GM19372 (cell line): Measurements from ENCODE around the gene APP.

Experiments
- ATAC-seq: cut with Tn5 transposase; IDR thresholded peaks from one replicate; pipeline ENCODE4 v1.9.1; 2021; ENCODE audit warnings: mild to moderate bottlenecking, low read depth, moderate library complexity; ENCODE audit not compliant: unreplicated experiment

Gene APP

DNA sequence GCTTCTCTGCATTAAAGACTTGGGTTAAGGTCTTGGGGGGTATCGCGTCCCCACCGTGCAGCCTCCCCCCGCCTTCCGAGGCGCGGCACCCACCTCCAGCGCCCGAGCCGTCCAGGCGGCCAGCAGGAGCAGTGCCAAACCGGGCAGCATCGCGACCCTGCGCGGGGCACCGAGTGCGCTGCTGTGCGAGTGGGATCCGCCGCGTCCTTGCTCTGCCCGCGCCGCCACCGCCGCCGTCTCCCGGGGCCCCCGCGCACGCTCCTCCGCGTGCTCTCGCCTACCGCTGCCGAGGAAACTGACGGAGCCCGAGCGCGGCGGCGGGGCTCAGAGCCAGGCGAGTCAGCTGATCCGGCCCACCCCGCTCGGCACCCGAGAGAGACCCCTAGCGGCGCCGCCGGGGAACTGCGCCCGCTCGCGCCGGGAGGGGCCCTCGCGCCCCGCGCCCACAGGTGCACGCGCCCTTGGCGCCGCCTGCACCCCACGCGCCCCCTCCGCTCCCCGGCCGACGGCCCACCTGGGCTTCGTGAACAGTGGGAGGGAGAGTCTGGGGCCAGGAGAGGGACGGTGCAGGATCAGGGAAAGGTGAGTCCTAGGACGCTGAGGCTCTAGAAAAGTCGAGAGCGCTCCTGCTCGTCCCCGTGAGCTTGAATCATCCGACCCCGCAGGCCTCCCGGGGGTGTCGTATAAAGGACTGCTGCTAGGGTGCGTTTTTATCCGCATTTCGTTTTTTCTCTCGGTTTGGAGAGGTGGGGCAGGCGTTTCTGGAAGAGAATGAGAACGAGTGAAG is at the start of gene APP:
Gene APP, minus strand, starts transcription at position 300 of the 787 bp plus-strand sequence. Its CDS starts 150 bp downstream, at position 150.
- ATAC-seq: peak; percentile 70

DNA sequence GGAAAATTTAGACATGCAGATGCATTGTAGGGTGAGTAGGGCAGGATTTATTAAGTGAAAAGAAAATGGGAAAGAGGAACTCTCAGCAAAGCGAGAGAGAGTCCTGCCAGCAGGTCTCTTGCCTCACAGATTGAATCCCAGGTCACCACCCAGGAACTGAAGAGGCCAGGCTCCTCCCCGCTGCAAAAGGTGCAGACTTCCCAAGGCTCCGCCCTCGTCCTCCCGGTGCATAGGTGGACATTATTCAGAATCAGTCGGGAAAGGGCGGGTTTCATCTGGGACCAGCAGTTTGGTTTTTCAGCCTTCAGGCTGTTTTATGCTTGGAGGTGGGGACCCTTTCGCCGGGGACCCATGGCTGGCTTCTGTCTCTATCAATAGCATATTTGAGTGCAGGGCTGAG is 41.6 kb upstream of the APP start:
- no peak for ATAC-seq

DNA sequence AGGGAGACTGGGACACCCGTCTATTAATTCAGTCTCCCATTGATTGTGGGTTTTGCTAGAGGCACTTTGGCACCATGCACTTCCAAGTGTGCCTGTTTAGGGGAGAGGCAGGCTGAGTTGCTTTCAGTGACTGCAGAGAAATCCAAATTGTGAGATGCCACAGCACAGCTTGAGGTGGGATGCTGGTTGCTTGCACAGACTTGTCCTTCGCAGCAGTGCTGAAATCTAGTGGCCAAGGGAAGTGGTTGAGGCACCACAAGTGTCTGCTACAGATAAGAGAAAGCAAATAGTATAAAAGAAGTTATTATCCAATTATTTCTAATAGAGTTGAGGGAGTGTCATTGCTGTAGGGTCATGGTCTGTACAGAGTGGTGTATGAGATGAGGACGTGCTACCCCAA is 40.0 kb upstream of the APP start:
- ATAC-seq: no peak

DNA sequence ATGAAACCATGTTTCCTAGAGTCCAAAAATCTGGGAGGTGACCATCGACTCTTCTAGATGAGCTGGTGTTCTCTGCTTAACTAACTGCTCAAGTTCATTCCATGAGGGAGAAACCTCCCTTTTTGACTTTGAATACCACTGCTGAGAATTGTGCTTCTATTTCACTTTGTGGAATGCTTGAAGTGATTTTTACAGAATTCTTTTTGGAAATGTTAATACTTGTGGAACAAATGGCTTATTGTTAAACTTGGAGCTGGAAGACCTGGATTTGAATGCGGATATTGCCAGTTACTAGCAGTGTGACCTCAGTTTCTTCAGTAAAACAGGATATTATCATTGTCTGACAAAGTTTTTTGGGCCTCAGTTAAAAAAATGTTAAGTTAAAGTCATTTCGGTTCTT is 36.5 kb upstream of the APP start:
- ATAC-seq: no peak

DNA sequence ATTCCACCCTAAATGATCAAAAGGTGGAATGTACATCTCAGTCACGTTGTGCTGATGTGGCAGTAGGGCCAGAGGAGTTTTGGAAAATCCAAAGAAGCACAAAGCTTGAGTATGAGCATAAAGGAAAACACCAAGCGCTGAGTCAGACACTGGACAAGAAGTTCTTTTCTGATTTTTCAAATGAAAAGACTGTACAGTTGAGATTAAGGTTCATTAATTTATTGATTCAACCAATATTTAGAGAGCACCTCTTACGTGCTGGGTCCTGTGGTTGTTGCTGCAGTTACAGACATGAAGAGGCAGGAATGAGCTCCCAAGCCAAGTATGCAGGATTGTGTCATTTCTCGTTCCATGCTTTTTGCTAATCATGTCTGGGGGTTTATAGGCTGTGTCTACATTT is 28.9 kb upstream of the APP start:
- no peak for ATAC-seq

DNA sequence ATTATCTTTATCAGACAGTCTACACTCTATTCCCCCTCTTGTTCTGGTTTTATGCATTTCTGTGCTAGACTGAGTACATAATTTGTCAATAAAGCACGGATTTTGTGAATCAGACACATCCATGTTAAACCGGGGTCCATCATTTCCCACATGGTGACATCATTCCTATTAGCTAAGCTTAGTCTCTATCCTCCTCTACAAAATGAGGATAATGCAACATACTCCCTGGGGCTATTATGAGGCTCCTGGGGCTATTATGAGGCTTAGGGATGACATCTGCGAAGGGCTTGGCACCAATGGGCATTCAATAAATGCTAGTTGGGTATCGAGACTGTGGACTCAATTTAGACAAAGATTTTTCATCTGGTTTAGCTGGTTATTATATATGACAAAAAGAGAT is 25.1 kb upstream of the APP start:
- no peak for ATAC-seq

DNA sequence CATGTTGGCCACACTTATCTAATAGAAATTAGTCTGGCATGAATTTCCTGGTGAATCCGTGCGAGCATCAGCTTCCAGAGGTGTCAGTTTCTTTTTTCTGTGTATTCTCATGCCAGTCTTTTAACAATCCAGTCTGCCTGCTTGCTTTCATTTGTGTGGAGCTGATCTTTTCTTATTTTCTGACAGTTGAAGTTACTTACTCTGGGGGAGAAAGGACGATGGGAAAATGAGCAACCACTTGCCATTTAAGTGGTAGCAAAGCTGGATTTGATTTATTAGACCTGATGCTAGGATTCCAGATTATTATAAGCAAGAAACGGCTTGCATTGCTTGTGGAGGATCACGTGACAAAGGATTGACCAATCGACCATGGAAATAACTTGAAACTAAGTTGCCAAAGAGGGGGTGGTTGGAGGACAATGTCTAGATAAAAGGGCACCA is 24.3 kb upstream of the APP start:
- ATAC-seq: no peak

DNA sequence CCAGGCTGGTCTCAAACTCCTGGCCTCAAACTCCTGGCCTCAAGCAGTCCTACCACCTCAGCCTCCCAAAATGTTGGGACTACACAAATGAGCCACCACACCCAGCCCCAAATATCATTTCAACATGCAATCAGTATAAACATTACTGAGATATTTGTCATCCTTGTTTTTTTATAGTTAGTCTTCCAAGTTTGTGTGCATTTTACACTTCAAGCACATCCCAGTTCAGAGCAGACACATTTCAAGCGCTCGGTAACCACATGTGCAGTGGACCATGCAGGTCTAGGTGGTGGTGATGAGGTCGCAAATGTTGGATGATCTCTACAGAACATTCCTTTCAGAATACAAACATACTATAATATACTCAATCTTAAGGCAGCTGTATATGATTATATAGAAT is 23.8 kb upstream of the APP start:
- ATAC-seq: no peak

DNA sequence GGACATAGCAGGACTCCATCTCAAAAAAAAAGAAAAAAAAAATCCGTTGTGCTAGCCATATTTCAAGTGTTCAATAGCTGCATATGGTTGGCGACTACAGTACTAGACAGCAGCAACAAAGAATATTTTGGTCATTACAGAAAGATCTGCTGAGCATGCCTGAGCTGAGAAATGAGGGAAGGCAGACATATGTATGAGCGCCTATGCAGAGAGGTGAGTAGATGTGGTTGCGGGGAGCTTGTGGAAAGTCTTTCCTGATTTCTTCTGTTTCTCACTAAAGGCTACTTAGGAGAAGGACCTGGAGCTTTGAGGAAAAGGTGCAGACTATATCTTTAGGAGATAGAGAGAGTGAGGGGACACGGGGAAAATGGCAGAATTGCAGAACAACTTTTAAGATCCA is 21.0 kb upstream of the APP start:
- ATAC-seq: no peak

DNA sequence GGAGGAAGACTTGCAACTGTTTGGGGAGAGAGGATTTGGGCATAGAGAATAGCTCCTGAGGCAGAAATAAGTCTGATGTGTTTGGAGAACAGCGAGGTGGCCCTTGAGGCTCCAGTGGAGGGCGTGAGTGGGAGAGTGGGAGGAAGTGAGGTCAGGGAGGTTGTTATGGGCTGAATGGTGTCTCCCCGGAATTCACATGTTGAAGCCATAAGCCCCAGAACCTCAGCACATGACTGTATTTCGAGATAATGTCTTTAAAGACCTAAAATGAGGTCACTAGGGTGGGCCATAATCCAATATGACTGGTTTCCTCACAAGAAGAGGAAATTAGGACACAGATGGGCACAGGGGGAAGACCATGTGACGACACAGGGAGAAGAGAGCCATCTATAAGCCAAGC is 17.9 kb upstream of the APP start:
- no peak for ATAC-seq

DNA sequence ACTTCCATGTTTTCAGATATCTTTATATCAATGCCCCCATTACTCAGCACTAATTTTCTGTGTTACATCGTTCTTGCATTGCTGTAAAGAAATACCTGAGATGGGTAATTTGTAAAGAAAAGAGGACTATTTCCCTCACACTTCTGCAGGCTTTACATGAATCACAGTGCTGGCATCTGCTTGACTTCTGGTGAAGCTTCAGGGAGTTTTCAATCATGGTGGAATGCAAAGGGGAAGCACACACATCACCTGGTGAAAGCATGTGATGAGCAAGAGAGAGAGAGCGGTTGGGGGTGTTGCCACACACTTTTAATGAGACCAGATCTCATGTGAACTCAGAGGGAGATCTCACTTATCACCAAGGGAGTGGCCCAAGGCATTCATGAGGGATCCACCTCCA is 14.9 kb upstream of the APP start:
- ATAC-seq: no peak

DNA sequence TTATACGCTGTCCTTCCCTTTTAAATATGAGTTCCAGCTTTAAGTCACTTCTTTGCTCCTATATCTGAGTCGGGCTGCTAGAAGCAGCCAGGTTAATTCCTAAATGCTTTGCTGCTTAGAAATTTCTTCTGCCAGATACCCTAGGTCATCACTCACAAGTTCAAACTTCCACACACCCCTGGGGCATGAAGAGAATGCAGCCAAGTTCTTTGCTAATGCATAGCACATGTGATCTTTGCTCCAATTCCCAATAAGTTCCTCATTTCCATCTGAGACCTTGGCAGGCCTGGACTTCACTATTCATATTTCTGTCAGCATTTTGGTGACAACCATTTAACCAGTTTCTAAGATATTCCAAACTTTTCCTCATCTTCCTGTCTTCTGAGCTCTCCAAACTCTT is 14.5 kb upstream of the APP start:
- ATAC-seq: no peak

DNA sequence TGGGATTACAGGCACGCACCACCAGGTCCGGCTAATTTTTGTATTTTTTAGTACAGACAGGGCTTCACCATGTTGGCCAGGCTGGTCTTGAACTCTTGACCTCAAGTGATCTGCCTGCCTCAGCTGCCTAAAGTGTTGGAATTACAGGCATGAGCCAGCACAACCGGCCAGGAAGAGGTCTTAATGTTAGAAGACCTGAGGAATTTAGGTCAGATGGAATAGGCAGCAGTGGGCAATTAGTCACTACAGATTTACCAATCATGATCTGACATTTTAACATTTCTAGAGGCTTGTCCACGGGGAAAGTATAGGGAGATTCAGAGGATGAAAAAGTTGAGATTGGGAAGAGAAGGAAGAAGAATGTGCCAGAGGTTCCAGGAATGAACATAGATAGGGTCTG is 8.9 kb upstream of the APP start:
- no peak for ATAC-seq

DNA sequence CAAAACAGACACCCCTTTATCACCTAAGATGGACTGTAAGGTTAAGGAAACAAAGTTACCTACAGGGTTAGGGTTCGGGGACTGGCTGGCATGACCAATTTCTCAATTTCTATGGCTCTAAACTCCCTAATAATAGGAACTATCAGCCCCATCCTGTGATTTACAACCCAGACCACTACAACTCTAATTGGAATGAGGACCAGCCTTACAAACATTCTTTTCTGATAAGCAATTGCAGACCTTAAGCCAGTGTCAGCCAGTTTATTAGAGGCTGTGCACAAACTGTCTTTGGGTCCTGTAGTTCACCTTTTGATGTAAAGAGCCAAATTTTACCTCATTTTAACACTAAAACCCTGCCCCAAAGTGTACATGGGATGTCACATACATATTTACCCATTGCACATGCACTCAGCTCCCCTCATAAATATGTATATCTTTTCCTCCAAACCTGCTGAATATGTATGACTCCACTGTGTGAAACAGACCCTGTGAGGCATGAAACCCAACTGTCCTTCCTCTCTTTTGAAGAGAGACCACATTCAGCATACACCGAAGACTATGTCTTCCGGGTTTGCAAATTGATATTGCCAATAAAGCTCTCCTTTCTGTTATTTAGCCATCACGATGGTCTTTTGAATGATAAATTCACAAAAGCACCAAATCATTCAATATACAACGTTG is 7.3 kb upstream of the APP start:
- peak; percentile 72 for ATAC-seq

DNA sequence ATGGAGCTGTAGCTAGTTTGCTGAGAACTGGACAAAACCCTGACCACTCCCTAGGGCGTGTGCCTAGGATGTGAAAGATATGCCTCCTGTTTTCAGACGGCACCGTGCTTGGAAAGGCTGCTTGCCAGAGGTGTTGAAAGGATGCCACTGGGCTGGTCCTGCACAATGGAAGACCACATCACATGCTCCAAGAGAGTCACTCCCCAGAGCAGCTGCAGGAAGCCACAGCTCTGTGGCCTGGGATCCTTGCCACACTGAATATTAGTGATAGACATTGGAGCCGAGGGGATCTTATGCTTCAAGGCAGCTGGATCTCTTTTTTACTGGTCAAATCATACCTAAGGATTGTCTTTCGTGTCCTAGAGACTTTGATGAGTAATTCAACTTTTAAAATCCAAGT is 6.6 kb upstream of the APP start:
- ATAC-seq: no peak

DNA sequence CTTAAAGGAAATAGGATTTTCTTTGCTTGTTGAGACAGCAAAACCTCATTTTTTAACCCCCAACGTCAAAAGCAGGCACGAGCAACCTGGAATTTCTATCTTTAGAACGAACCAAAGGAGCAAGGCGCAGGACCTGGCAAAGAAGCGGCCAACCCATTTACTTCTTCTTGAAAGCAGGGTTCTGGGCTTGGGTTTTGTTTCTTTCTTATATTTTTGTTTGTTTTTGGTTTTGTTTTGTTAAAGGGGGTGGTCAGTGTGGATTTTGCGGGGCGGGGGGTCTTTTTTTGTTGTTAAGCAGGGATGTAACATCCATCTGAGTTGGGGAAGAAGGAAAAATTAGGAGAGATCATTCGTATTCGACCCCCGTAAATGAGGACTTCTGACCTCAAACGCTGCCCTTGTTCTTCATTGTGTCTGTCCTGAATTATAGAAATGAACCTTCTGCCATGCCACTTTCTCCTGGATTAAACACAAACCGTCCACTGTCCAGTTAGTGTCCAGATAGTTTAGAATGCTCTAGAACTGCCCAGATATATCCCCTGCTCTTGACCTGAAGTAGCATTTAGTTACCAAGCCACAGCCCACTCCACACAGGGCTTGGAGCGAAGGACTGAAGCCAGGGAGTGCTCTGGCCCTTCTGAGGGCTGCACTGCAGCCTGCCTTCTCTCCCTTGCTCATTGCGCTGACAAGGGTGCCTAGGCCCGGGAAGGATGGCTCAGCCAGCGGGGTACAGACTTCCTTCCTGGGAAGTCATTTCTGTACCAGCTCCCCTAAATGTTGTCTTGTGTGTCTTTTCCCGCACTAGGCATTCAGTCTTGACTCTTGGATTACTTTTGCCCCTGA is 909 bp upstream of the APP start:
- no peak for ATAC-seq

DNA sequence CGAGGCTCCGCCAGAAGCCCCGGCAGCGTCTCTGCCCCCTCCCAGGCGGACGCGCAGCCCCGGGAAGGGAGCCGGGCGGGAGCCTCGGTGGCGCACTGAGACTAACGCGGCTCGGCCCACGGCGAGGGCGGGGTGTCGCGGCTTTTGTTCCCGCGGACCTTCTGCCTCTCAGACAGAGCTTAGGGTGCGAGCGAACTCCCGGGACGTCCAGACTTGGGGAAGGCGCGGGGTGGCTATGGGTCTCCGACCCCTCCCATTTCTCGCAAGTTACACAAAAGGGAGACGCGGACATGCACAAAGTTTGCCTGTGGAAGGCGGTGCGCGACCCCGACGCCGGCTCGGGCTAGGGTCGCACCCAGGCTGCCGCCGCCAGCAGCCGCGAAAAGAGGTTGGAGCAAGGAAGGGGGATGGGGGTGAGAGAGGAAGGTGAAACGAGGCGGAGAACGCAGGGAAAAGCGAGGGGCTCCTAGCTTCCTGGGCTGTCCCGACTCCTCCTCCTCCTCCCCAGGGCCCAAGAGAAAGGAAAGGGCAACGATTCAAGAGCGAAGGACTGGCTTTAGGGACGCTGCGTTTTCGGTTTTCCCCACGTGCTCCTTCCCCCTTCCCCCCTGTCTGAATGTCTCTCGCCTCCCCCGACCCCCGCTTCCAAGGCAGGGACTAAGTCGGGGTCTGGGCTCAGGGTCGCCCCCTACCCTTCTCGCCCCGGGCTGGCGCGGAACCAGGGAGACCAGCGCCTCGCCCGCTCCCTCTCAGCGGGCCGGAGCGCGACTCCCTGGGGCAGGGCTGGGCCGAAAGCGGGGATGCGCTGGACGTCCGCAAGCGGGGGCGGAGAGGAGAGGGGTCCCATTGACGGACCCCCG is 729 bp downstream of the APP start:
- peak; percentile 42 for ATAC-seq

DNA sequence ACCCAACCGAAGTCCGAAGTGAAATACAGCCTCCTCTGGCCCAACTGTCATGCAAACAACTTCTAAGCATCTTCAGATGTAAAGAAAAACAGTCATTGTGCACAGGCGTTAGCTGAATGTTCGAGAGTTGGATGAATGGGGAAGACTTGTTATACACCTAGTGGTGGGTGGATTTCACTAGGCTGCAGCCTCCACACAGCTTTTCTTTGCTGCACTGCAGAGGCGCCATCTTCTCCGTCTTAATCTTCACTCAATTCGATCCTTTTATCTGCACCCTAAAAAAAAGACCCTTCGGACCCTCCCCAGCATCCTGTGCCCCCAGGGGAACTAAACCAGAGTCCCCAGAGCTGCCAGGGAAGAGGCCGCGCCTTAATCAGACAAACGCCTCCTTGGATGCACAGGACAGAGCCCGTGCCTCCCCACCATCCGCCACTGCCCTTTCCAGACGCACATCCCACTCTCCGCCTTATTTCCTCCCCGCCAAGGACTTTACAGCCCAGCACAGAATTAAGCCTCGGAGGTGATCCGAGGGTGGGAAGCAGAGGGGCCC is 1.4 kb downstream of the APP start:
- peak; percentile 58 for ATAC-seq

DNA sequence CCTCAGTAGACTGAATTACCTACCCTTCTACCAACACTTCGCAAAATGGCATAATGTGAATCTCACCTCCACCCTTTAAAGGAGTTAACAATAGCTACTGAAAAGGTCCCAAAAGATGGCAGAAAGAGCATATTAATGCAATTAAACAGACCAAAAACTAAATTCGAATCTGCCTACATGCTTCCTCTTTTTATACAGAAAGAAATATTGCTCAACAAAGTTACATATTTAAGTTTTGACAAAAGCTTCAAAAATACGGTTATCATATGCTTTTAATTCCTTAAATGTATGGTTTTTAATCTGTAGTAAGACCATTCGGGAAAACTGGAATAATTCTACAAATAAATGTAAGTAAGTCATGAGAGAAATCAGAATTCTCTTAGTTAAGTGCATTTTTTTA is 2.2 kb downstream of the APP start:
- ATAC-seq: no peak

DNA sequence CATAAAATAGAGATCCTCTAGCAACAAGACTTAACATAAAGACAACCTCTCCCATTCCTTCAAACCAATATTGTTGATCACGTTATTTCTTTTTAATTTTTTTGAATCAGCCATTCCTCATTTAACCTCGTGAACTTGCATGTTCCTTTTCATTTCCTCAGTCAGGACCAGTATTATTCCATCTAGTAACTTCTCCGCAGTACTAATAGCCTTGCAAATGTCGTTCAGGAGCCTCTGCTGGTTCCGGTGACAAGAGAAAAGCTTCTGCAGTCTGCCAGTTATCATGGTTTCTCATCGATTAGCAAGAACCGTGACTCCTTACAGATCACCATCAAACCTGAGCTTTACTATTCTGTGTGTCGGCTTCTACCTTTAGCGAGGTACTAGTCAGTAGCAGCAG is 3.0 kb downstream of the APP start:
- ATAC-seq: no peak
